GM12872 (cell line): Measurements from ENCODE around the gene FOCAD.

Source experiments
- CTCF ChIP-seq: IDR thresholded peaks from 3 replicates; pipeline ENCODE4 v1.5.1; 2011; ENCODE audit warnings: low read depth, mild to moderate bottlenecking, low read length, moderate library complexity; ENCODE audit not compliant: insufficient read depth

The FOCAD gene

GRCh38 chr9:20929276-20929675, 245.2 kb downstream of the FOCAD start:
- no peak for TF ChIP-seq CTCF

- no peak for TF ChIP-seq CTCF
Measured at GRCh38 chr9:20930836-20931235, 246.8 kb downstream of the FOCAD start.

- no peak for TF ChIP-seq CTCF
Measured at GRCh38 chr9:20940447-20941173, 256.6 kb downstream of the FOCAD start.

GRCh38 chr9:20941174-20941690, 257.2 kb downstream of the FOCAD start:
- peak; percentile 80 for TF ChIP-seq CTCF

- no peak for TF ChIP-seq CTCF
Measured at GRCh38 chr9:20944507-20944906, 260.4 kb downstream of the FOCAD start.

- no peak for TF ChIP-seq CTCF
Measured at GRCh38 chr9:20945269-20945668, 261.2 kb downstream of the FOCAD start.

GRCh38 chr9:20945856-20946255, 261.8 kb downstream of the FOCAD start:
- no peak for TF ChIP-seq CTCF
